CD4-positive, alpha-beta T cell treated with Interleukin-6 at 100 ng/mL for 8 hours (primary cell): ENCODE results near the gene GAPDHS.

Experiments
- DNase-seq: peaks from one replicate; pipeline ENCODE4 v3.0.0-alpha.2; 2020; ENCODE audit warnings: mixed read lengths, low spot score

The GAPDHS gene

DNA sequence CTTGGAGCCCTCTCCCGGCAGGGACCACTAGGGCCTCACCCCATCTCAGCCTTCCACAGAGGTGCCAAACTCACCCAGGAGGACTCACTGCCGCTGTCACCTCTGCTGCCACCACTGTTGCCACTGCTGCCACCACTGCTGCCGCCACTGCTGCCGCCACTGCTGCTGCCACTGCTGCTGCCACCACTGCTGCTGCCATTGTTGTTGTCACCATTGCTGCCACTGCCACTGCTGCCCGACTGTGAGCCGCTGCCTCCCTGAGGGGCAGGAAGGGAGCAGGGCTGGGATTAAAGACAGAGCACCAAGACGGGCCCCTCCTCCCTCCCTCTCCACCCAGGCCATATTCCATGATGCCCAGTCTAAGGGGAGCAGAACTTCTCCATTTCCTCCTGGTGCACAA lies 21.9 kb upstream of the GAPDHS start:
- DNase-seq, result no peak

DNA sequence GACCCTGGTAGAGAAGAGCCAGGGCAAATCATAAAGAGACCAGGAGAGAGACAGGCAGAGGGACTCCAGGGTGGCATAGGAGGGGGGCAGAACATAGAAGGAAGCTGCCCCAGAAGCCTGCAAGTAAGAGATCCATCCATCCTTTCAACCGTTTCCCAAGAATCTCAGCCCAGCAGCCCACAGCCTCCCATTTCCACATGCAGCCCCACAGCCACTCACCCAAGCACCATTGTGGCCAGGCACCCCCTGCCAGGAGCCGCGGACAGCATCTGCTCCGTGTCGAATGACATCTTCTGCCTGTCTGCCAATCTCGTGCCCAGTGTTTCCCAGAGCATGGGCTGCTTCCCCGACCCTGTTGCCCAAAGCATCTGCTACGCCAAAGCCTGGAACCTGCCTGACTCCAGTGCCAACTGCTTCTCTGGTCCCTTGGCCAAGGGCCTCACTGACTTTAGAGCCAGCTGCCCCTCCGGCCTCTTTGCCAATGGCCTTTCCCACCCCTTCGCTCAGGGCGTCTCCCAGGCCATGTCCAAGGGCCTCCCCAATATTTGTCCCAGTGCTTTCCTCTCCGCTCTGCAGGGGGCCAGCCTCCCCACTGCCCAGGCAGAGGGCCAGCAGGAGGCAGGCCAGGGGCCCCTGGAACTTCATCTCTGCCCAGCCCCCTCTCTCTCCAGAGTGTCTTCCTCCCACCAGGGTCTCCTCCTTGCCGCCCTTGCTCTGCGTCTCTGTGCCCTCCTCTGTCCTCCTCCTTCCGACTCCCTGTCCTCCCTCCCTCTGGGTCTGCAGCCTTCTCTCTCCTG lies 20.2 kb upstream of the GAPDHS start:
- no peak for DNase-seq

DNA sequence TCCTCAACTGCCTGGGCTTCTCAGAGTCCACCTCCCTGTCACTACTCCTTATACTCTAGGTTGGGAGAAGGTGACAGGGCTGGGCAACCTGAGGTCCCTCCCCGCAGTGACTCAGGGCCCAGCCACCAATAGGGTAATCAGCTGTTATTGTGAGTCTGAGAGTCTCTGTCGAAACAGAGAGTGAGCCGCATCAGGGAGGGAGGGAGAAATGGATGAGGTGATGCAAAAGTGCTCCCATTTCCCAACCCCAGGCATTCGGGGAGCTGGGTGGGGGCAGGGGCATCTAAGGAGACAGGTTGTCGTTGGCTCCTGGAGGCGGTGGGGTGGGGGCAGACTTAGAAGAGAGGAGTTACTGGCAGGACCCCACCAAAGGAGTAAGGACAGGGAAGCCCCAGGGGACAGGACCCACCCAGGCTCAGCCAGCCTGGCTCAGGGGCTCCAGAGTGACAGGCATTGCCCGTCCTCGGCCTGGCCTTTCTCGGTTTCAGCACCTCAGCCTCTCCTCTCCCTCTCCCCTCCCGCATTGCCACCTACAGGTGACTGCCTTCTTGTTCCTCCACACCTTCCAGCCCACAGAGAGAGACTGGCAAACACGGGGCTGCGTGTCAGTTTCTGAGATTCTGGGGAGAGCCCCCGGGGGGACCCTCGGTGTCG lies 19.5 kb upstream of the GAPDHS start, which contains the start of gene DMKN:
Gene DMKN, minus strand, starts transcription at position 22 of the 654 bp plus-strand sequence. CDS start 174 bp downstream, outside the sequence.
- no peak for DNase-seq

DNA sequence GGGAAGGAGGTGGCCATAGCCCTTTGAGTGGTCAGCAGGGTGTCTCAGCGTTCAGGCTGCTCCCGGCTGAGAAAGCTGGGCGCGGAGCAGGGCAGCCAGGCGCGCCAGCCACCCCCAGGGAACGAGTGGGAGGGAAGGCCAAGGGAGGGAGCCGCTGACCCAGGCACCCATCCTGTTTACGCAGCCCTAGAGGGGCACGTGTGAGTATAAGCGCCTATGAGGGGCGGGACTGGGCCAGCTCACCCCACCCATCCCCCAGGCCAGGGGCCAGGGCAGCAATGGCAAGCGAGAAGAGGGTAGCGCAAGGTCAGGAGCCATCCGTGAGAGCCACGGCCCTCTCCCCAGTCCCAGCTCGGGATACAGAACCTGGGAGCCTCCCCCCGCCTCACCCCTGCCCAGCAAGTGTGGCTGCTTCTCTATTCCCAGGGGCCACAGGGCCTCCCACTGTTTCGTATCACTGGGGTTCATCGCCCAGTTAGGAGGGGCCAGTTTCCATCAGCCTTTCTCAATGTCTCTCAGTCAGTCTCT lies 18.9 kb upstream of the GAPDHS start:
- no peak for DNase-seq

DNA sequence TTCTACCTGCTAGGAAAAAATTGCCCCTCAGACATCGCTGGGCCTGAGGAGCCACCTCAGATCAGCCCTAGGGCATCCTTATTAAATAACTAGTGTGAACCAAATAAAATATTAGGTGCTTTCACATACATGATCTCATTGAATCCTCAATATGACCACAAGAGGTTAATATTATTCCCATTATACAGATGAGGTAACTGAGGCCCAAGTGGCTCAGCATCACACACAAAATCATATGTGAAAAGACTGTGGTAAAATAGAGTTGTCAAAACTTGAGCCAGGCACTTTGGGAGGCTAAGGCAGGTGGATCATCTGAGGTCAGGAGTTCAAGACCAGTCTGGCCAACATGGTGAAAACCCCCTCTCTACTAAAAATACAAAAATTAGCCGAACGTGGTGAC lies 16.9 kb upstream of the GAPDHS start:
- DNase-seq, result no peak

DNA sequence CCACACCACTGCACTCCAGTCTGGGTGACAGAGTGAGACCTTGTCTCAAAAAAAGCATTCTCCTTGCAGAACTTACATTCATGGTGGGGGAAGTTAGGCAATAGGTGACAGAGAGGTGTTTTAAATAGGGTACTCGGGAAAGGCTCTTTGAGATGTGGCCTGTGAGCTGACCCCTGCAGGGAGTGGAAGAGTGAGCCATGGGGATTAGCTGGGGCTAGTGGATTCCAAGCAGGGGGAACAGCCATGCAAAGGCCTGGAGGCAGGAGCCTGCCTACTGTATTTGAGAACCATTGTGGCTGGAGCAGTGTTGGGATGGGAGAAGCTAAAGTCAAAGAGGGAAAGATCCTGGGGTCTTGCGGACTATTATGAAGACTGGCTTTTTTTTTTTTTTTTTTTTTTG lies 15.9 kb upstream of the GAPDHS start:
- DNase-seq, result no peak

DNA sequence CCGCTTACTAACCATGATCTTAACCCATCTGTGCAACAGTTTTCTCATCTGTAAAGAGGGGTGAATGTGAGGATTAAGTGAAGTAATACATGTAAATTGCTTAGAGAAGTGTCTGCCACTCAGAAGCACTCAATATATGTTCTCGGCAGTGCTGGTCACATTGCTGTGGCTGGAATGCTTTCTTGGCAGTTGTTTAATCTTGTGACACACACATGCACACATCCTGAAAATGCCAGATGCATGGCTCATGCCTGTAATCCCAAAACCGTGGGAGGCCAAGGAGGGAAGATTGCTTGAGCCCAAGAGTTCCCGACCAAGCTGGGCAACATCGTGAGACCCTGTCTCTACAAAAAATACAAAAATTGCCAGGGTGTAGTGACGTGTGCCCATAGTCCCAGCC lies 14.9 kb upstream of the GAPDHS start:
- no peak for DNase-seq

DNA sequence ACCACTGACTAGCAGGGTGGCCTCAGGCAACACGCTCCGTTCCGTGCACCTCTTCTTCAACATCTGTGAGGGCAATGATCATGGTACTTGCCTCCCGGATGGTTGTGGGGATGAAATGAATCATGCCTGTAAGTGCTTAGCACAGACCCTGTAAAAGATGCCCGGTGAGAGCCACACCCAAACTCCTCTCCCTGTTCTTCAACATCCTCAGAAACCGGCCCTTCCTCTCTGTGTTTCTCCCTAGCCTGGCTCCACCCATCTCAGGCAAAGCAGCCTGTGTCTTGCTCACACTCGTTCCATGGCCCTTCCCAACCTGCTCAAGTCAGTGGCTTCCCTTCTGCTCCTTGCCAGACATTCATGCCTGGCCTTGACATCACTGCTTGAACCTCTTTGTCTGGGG lies 14.0 kb upstream of the GAPDHS start:
- DNase-seq, result no peak

DNA sequence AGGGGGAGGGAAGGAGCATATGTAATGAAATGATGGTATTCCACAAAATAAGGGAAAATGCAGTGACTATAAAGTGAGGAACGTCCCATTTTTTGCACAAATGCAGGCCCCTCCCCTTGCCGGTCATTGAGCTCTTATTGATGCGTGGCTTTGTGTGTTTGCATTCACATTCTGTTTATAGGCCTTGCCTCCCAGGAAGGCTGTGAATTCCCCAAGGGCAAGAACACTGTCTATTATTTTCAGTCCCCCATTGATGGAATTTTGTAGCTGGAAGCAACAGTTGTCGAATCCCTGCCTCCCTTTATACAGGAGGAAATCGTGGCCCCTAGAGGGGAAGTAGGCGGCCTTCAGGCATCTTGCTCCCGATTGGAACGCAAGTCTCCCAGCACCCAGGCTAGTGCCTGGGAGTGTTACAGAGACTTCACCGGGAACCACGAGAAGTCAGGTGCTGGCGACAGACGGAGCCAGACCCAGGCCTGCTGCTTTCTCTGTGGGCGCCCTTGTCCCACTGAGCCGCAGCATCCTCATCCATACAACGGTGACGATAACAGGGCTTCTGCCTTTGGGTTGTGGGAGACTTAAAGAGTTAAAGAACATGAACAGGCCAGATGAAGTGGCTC lies 12.0 kb upstream of the GAPDHS start:
- no peak for DNase-seq

DNA sequence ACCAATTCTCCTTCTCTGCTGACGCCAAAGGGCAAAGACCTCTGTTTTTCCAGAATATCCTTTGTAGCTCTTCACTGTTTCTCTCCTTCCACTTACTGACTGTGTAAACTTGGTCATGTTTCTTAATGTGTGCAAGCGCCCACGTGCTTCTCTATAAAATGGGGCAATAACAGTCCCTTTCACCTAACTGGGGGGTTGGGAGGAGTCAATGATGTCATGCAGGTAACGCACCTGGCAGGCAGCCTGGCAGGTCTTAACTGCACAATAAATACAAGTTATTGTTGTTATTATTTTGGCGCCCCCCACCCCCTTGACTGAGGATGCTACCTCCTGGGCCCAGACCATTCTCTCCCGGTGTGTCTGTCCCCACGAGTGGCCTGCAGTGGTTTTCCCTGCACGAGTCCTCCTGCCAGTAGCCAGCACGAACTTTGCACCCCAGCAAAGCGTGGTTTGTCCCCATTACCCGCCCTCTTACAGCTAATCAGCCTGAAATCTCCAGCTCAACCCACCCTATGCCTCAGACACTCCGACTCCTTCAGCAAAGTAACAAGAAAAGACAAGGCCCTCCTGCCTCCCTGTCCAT lies 10.4 kb upstream of the GAPDHS start:
- DNase-seq, result no peak

DNA sequence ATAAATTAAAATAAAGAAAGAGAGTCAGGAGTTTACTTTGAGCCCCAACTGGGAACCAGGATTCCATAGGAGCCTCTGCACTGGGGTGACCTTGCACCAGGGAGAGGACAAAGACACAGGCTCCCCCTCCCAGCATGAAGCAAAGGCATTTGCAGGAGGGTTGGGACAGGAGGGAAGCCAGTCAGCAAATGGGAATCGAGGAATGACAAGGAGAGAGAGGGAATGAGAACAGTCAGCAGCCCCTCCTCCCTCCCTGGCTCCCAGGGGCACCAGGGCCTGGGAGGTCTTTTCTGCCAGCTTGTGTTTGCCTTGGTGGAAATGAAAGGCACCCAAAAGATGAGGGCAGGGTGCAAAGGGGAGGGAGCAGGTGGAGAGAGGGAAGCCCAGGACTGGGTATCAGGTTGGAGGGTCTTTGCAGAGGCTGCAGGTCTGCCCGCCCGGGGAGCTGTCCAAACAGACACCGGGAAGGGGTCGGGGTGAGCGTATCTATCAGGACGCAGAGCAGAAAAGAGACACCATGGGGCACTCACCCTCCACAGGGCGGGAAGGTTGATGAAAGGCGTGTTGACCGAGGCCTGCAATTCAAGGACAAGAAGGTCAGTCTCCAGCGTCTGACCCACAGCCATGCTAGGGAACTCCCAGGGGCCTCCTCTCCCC lies 8.9 kb upstream of the GAPDHS start:
- DNase-seq, result no peak

DNA sequence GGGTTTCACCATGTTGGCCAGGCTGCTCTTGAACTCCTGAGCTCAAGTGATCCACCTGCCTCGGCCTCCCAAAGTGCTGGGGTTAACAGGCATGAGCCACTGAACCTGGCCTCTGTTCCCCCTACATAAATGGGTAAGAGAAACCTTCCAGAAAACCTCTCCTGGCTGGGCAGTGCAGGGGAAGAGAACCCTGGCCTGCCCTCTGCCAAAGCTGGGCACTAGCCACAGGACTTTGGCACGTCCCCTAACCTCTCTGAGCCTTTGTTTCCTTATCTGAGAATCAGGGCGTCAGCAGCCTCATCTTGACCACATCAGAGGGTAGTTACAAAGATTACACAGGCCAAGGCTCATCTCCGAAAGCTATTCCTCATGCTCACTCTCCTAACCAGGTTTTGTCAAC lies 7.4 kb upstream of the GAPDHS start:
- no peak for DNase-seq

DNA sequence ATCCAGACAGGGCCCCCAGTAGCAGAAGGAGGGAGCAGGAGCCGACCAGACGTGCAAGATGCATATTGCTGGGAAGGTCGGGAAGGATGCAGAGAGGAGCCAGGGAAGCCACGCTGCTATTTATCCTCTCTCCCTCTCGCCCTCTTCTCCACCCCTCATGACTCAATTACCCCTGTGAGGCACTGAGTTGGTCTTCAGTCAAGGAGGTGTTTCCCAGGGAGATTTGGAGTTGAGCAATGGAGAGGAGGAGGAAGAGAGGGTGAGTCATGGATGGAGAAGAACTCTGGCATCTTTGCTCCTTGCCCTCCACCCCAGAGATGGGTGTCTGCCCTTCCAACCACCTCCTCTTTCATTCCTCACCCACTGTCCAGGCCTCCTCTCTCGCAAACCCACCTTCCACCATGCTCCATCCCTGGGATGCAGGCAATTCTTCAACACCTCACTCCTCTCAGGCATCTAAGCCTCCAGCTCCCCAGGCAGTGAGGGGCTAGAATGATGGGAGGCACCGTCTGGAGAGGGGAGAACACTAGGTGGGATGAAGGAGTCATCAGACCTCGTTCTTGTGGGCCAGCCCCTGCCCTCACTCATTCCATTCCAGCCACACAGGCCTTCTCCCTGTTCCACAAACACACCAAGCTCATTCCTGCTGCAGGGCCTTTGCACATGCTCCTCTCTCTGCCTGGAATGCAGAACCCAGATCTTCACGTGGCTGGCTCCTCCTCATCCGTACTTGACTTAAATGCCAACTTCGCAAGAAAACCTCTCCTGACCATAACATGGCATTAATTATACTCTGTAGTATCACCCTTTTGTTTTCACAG lies 4.8 kb upstream of the GAPDHS start, which contains the start of gene SBSN:
Gene SBSN, minus strand, starts transcription at position 94 of the 821 bp plus-strand sequence. Its CDS starts 30 bp downstream, at position 64.
- no peak for DNase-seq

DNA sequence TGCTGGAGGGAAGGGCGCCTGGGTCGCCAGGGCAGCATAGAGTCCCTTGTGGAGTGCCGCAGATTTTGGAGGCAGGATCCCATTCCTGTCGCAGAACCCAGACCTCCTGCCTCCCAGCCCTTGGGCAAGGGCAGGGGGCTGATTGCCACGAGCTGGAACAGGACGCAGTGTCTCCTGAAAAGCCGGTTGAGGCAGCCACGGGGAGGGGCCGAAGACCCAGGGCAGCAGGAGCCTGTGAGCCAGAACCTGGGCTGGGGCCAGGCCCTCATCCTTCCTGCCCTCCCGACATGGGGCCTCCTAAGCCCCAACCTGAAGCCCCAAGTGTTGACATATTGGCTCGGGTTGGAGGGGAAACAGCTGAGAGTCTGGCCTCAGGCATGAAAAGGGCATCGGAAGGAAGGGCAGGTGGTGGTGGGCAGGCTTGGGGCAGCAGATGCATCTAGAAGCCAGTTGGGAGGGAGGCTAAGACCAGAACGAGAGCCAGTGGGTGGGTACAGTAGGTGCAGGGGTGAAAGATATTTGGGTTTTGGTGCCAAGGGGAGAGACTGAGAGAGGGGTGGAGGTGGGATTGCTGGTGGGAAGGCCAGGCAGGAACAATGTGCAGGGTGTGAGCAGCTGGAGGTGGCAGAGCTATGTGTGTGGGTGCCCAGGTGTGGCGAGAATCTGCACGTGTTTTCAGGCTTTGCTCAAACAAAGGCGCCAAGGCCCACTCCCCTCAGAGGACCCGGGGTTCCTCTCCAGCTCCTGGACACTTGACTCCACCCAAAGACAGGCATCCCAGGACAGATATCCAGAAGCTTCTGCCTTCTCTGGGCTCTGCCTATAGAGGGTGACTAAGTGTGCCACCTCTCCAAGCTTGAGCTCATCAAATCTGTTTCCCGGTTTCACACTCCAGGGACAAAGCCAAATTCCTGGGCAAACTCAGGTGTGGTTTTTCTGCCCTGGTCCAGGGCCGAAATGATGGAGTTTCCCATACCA lies 3.7 kb upstream of the GAPDHS start:
- no peak for DNase-seq

DNA sequence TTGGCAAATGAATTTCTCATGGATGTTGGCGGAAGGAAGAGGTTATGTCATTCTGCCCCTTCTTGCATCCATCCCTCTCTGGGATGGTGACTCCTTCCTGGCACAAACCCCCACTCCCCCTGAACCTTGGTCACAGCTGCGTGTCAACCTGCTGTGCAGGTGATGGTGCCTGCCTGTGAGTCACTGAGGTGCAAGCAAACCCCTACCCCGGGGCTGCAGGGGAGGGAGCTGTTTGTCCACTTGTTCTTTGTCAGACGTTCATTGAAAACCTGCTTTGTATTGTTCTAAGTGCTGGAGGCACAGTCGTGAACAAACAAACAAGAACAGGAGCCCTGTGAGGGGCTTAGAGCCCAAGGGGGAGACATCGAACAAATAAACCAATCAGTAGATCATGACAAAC lies 2.0 kb upstream of the GAPDHS start:
- DNase-seq, result no peak

DNA sequence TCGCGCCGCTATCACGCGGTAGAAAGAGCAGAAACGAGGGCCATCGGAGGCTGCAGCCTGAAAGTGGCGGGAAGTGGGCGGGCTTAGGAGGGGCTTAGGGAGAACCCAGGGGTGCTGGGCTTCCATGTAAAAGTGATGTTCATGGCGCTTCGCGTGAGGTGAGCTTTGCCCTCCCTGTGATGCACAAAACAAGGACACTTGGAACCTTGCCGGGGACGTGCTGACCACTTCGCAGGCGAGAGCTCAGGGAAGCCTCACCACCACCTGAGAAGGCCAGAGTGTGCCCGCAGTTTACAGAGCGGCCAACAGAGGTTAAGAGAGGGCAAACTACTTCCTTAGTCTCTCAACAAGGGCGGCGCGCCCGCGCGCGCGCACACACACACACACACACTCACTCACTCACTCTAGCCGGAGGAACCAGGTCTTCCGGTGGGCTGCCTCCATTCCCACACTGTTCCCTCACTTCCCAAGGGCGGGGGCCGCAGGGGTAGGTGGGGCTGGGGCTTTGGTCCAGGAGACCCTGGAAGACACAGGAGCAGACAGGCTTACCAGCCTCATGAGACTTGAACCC lies 651 bp downstream of the GAPDHS start:
- DNase-seq, result peak; percentile 32

DNA sequence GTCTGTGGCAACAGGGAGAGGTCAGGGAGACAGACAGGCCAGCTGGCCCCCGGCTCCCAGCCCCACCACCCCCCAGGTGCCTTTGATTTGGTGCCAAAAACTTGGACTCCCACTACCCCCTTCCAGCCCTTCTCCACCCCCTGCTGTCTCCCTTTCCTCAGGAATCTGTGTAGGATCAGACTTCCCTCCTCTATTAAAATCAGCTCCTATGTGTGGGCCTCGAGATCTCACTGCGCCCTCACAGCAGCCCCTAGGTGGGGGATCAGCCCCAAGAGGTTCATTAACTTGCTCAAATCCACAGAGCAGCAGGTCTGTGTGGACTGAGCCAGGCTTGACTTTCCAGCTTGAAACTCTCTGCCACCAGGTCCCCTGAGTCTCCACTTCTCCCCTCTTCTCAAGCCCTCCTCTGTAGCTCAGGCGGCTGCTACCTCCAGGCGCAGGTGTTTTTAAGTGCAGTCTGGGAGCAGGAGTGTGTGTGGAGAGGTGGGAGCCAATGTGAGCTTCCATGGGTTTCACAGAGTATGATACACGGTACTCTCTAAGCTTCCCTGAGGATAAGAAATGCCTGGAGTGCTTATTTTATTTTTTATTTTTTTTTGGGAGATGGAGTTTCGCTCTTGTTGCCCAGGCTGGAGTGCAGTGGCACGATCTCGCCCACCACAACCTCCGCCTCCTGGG lies 1.7 kb downstream of the GAPDHS start:
- no peak for DNase-seq

DNA sequence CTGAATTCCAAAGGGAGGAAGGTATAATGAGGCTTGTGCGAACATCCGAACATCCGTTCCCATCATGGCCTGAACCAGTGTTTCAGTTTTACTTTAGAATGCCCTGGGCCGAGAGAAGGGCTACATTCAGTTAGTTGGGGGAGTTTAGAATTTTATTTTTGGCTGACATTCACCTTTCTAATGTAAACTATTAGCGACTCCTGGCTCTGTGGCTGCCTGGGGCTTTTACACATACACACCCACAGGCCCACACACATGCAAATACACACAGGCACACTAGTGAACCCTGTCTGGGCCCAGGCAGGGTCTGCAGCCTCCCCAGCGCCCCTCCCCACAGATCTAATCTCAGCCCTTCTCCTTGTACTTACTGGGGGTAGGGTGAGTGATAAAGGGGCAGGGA lies 6.1 kb downstream of the GAPDHS start:
- no peak for DNase-seq

DNA sequence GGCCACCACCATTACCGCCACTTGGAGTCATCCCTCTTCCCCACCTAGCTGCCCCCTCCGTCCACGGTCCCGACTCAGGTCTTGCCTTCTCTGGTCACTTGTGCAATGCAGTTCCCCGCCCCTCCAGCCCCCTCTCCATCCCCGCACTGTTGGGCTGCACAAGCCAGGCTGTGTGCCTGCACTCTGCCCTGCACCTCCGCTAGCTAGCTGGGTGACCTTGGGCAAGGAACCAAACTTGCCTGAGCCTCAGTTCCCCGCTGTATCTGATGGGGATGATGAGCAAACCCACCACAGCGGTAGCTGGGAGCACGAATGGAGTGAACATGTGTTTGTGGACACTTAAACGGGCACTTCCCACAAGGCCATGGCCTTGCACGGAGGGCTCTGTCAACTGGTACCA lies 6.6 kb downstream of the GAPDHS start:
- no peak for DNase-seq
